Coronary artery (tissue), 2 donors: ENCODE measurements around the gene TAF8.
A peak's percentile ranks its signal among the peaks of the same experiment; 100 is the strongest.

Experiments
- DNase-seq: peaks from one replicate; pipeline ENCODE4 v3.0.0-alpha.2; 2017; ENCODE audit warnings: low spot score
- H3K27ac ChIP-seq, 2 donors: fragments of 200-600 bp; sonication (generic); one replicate each; pipeline ENCODE4 v1.5.1; 2016 to 2019
- H3K4me3 ChIP-seq: fragments of 200-600 bp; sonication (generic); 2 replicates; pipeline ENCODE4 v1.5.1; 2016; ENCODE audit warnings: mild to moderate bottlenecking, moderate library complexity
- TF ChIP-seq, protein P1 (sequence below): fragments of 200-600 bp; sonication (generic); IDR thresholded peaks from one replicate; pipeline ENCODE4 v1.5.1; 2019; ENCODE audit warnings: antibody characterized with exemption

TAF8 gene

DNA sequence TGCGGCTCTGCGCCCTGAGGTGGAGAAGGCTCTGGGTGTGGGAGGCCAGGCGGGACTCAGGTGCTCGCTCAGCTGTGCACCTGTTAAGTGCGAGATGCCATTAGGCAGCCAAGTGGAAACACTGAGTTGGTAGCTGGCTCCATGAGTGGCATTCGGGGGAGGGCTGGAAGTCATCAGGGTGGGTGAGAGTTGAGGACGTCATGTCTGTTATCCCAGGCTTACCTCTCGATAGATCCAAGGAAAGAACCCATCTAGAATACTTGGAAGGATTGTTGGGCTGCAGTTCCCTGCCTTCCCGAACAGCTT, 41.3 kb downstream of the TAF8 start:
- TF ChIP-seq, protein P1, sequence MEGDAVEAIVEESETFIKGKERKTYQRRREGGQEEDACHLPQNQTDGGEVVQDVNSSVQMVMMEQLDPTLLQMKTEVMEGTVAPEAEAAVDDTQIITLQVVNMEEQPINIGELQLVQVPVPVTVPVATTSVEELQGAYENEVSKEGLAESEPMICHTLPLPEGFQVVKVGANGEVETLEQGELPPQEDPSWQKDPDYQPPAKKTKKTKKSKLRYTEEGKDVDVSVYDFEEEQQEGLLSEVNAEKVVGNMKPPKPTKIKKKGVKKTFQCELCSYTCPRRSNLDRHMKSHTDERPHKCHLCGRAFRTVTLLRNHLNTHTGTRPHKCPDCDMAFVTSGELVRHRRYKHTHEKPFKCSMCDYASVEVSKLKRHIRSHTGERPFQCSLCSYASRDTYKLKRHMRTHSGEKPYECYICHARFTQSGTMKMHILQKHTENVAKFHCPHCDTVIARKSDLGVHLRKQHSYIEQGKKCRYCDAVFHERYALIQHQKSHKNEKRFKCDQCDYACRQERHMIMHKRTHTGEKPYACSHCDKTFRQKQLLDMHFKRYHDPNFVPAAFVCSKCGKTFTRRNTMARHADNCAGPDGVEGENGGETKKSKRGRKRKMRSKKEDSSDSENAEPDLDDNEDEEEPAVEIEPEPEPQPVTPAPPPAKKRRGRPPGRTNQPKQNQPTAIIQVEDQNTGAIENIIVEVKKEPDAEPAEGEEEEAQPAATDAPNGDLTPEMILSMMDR: no peak
- H3K4me3 ChIP-seq: no peak overlapping the region
- no peak overlapping the region for H3K27ac ChIP-seq
- DNase-seq: no peak

DNA sequence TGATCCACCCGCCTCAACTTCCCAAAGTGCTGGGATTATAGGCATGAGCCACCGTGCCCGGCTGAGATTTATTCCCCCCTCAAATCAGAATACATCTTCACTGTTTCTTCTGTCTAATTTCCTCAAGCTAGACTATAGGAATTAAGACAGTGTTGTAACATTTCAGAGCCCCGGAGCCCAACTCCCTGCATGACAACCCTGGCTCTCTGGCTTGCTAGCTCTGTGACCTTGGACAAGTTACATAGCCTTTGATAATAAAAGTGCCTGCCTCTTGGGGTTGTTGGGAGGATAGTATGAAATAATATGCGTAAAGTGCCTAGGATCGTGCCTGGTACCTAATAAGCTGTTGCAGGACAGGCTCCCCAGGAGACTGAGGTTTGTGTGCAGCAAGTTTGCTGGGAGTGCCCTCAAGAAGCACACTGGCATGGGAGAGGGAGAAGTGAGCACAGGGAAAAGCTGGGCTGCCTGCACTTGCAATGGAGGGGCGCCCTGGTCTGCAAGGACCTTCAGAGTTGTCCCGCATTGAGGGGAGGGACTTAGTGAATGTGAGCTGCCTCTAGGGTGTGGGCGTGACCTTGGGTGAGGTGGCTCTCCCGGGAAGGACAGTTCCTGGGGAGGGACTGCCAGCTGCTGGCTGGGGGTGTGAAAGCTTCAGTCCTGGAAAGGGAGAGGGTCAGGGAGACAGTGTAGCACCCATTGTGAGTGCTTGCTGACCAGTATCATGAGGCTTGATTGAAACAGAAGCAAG, 43.4 kb downstream of the TAF8 start:
- DNase-seq: no peak
- TF ChIP-seq, protein P1: no peak
- no peak overlapping the region for H3K4me3 ChIP-seq
- H3K27ac ChIP-seq: no peak overlapping the region

DNA sequence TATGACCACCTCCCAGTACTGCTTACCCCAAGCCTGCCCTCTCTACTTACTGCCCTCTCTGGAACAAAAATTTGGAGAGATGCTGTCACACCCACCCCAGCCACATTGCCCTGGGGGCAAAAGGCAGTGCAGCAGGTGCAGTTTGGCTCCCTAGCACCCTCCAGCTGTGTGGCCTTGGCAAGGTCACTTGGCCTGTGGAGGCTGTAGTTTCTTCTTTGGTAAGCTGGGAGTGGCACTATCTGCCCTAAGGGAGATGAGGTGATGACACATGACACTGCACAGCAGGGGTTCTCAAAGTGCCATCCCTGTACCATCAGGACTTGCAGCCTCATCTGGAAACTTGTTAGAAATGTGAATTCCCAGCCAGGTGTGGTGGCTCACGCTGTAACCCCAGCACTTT, 44.8 kb downstream of the TAF8 start:
- Histone ChIP-seq H3K27ac (no peak overlapping the region), H3K4me3 (no peak overlapping the region)
- TF ChIP-seq, protein P1: no peak
- no peak for DNase-seq

DNA sequence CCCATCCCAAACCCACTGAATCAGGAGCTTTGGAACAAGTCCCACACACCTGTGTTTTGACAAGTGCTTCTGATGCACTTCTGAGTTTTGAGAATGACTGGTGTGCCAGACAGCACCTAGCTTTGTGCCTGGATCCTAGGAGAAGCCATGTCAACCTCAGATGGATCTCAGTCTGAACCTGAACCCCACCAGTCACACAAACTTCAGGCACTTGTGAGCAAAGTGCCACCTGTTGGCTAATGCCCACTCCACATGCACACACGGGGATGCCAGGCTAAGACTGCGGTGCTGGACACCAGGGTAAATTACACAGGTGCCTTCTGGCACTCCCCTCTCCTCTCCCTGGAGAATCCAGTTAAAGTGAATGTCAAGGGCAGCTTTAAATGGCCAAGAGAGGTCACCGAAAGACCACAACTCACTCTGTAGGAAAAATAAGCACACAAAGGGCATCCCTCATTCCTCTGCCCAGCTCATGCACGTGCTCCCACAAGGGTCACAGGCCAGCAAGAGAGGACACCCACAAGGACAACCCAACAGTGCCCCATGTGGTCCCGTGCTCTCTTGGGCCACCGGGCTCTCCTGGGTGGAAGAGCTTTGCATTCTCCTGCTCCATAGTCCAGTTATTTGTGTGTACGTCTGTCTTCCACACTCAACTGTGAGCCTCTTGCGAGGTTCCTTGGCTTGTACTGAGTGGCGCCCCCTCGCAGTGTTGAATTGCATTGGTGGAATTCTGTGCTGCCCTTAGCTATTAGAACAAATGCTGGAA, 45.6 kb downstream of the TAF8 start:
- TF ChIP-seq, protein P1: no peak
- Histone ChIP-seq H3K4me3 (no peak overlapping the region), H3K27ac (no peak overlapping the region)
- DNase-seq: no peak

DNA sequence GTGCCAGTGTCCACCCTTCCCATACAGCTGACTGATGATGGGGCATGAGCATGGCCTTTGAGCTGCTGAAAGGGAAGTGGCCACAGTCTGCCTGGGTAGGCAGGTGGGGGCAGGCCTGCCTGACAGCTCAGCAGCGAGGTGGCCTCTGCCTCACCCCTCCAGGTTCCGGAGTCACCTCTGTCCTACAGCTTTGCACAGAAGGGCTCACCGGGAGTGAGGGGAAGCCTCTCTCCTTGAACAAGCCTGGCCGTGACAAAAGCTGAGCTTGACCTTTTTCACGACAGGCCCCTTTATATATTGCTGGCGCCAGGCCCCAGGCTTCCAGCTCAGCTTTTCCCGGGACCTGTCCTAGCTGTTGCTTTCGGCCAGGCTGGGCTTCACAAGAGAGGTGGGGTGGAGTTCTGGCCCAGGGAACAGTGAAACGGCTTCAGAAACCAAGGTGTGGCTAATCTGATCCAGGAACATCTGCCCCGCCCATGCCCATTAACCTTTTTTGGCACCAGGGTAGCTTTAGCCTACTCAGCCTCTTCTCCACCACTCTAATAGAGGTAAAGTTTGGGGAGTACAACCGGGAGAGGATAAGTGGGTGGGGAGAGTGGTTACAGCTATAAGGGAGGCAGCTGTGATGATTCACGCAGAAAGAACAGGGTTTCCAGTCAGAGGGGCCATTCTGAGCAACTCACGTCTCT, 49.2 kb downstream of the TAF8 start:
- Histone ChIP-seq H3K4me3 (no peak overlapping the region), H3K27ac (peak overlapping the region in 1 of 2 donors; percentile 68)
- DNase-seq: no peak
- TF ChIP-seq, protein P1: no peak

DNA sequence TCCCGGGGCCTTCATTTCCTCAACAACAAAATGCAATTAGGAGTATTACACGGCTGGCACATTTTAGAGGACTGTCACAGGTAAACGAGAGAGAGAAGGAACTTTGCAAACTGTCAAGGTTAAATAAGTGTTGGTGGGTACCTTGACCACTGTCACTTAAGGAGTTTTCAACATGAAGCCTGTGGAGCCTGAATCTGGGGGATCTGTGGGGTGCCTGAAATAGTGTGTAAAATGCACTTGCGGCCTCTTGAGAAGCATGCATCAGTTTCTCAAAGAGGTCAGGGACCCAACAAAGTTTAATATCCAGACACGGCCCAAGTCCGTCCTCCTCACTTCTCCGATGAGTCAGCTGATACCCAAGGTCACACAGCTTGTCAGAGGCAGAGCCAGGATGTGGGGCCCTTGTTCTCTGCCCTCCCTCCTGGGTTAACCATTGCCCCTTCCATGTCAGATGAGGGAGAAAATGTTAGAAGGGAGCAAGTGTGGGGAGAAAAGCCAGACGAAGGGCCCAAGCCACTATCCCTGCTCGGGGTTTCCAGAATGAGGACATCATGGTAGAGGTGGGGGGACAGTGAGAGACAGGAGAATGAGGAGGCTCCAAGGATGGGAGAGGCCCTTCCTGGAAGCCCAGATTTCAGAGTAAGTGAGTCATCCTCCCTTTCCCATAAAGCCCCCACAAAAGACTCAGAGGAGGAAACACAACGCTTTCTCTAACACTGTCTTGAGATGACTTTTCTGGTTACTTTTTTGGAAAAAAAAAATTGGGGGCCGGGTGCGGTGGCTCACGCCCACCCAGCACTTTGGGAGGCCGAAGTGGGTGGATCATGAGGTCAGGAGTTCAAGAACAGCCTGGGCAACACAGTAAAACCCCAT, 49.9 kb downstream of the TAF8 start:
- no peak overlapping the region for H3K4me3 ChIP-seq
- no peak for DNase-seq
- peak overlapping the region in 1 of 2 donors; percentile 68 for H3K27ac ChIP-seq
- TF ChIP-seq, protein P1: no peak
